GM12864 (cell line): ENCODE measurements around the gene WDR36.

Source experiments
- DNase-seq: peaks from one replicate; pipeline ENCODE4 v3.0.0-alpha.2; 2011; ENCODE audit warnings: low read depth
- H3K4me3 ChIP-seq: 2 replicates; pipeline ENCODE4 v1.5.1; 2011; ENCODE audit warnings: mild to moderate bottlenecking, low read depth, low read length, control low read depth
- CTCF ChIP-seq: IDR thresholded peaks from 2 replicates; pipeline ENCODE4 v1.5.1; 2011; ENCODE audit warnings: low read depth, mild to moderate bottlenecking, moderate library complexity, low read length, control low read depth, inconsistent platforms; ENCODE audit errors: missing control alignments

The WDR36 gene

GRCh38 chr5:111172504-111172903 lies 80.4 kb downstream of the WDR36 start:
- no peak for TF ChIP-seq CTCF
- H3K4me3 ChIP-seq, result no peak overlapping the region
- no peak for DNase-seq

GRCh38 chr5:111173476-111173875 lies 81.3 kb downstream of the WDR36 start:
- TF ChIP-seq CTCF, result no peak
- no peak overlapping the region for H3K4me3 ChIP-seq
- DNase-seq, result no peak
